Natural killer cell (primary cell): ENCODE data around the gene PADI6. TPM values are rescaled to one million over a fixed set of nuclear protein-coding genes. Genes with fewer than 3 reads are reported as not detected.

Experiments used
- ATAC-seq, 3 donors: fragments of 150-1000 bp in 2 of 3; fragments of 200-7000 bp in 1 of 3; cut with Tn5 transposase; 1 replicate in 1 of 3; 2 replicates in 2 of 3; pipeline ENCODE4 v1.10.0; 2021; ENCODE audit warnings: mild to moderate bottlenecking in 2 of 3, moderate library complexity in 2 of 3
- DNase-seq, 2 donors: peaks; one replicate each; pipeline versions ENCODE4 v3.0.0 to v3.0.0-alpha.2; 2013 to 2021; ENCODE audit warnings: mixed read lengths in 1 of 2
- H3K27ac ChIP-seq: one replicate; pipeline ENCODE4 v1.5.1; 2013; ENCODE audit warnings: mild to moderate bottlenecking, low read length
- H3K27me3 ChIP-seq: one replicate; pipeline ENCODE4 v1.6.1; 2013; ENCODE audit warnings: low read length; ENCODE audit not compliant: control insufficient read depth, insufficient read depth
- H3K36me3 ChIP-seq: one replicate; pipeline ENCODE4 v1.6.1; 2013; ENCODE audit warnings: low read length; ENCODE audit not compliant: control insufficient read depth, insufficient read depth
- H3K4me1 ChIP-seq: one replicate; pipeline ENCODE4 v1.6.1; 2013; ENCODE audit warnings: low read length; ENCODE audit not compliant: control insufficient read depth, insufficient read depth
- H3K4me3 ChIP-seq: one replicate; pipeline ENCODE4 v1.5.1; 2013; ENCODE audit warnings: low read length
- H3K9me3 ChIP-seq: one replicate; pipeline ENCODE4 v1.6.1; 2013; ENCODE audit warnings: low read length; ENCODE audit not compliant: control insufficient read depth, insufficient read depth
- H3K27ac Mint-ChIP-seq, 2 donors: one replicate each; pipeline ENCODE4 v1.8.0; 2022; ENCODE audit warnings: mild to moderate bottlenecking in 2 of 2, mixed read lengths in 2 of 2, moderate library complexity in 1 of 2
- H3K27me3 Mint-ChIP-seq, 2 donors: one replicate each; pipeline ENCODE4 v1.8.0; 2022; ENCODE audit warnings: low read depth in 2 of 2, mixed read lengths in 2 of 2
- H3K36me3 Mint-ChIP-seq: one replicate; pipeline ENCODE4 v1.8.0; 2022; ENCODE audit warnings: mixed read lengths
- H3K4me1 Mint-ChIP-seq, 2 donors: one replicate each; pipeline ENCODE4 v1.8.0; 2022; ENCODE audit warnings: mixed read lengths in 2 of 2
- H3K4me3 Mint-ChIP-seq: one replicate; pipeline ENCODE4 v1.8.0; 2022; ENCODE audit warnings: mild to moderate bottlenecking, moderate library complexity, mixed read lengths
- H3K9me3 Mint-ChIP-seq, 2 donors: one replicate each; pipeline ENCODE4 v1.8.0; 2022; ENCODE audit warnings: mixed read lengths in 2 of 2
- WGBS: methylation state at CpG from one replicate; pipeline ENCODE4 v1.1.7; 2013; ENCODE audit warnings: missing lambda C conversion rate; ENCODE audit not compliant: insufficient coverage; 5-methylcytosine and 5-hydroxymethylcytosine counted together
- intact Hi-C: fragments of 100-400 bp; cut with micrococcal nuclease; formaldehyde crosslinking; loops from one replicate; pipeline ENCODE4 v1.14.2; 2022
- total RNA-seq, 4 donors: library from RNA; stranded (reverse); fragments of 120-200 nt in 1 of 4; gene quantifications; one replicate each; pipeline versions ENCODE4 v1.2.3 to v1.2.4, GENCODE V29; 2013 to 2022
- TF ChIP-seq, protein P1 (sequence below): fragments of 200-600 bp; IDR thresholded peaks from one replicate; pipeline ENCODE4 v1.8.0; 2022; ENCODE audit warnings: antibody characterized with exemption

Gene PADI6
- total RNA-seq, 3 donors from 2014 or later (not counting 1 experiment from before 2014, with no cell fraction given) = not detected

DNA sequence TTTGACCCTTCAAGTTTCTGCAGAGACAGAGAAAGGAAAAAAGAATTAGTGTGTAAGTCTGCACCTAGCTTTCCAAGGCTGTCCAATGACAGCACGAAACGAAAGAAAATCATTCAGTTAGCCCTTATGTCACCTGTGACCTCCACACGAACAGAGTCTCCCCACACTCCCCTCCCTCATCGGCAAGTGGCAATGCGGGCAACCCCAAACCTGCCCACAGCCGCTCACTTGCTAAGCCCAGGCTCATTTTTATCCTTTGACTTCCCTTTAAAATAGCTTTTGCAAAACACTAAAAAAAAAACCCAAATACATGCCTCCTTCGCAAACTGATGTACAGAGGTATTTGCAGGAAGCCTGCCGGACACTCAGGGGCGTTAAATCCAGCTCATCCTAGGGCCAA, 57.2 kb downstream of the PADI6 start:
- H3K36me3 ChIP-seq = peaks cover 45% of the 10 kb centered on the region
- Mint-ChIP-seq H3K9me3 (no peaks in the 10 kb centered on the region), H3K36me3 (peaks cover 19% of the 10 kb centered on the region), H3K27ac (peak overlapping the region; percentile 47 to 57), H3K4me3 (peak overlapping the region; percentile 69), H3K4me1 (peaks cover 39 to 44% of the 10 kb centered on the region in 2 donors), H3K27me3 (no peaks in the 10 kb centered on the region)
- TF ChIP-seq, protein P1, sequence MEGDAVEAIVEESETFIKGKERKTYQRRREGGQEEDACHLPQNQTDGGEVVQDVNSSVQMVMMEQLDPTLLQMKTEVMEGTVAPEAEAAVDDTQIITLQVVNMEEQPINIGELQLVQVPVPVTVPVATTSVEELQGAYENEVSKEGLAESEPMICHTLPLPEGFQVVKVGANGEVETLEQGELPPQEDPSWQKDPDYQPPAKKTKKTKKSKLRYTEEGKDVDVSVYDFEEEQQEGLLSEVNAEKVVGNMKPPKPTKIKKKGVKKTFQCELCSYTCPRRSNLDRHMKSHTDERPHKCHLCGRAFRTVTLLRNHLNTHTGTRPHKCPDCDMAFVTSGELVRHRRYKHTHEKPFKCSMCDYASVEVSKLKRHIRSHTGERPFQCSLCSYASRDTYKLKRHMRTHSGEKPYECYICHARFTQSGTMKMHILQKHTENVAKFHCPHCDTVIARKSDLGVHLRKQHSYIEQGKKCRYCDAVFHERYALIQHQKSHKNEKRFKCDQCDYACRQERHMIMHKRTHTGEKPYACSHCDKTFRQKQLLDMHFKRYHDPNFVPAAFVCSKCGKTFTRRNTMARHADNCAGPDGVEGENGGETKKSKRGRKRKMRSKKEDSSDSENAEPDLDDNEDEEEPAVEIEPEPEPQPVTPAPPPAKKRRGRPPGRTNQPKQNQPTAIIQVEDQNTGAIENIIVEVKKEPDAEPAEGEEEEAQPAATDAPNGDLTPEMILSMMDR = no peak
- H3K27me3 ChIP-seq = no peaks in the 10 kb centered on the region
- no peak overlapping the region for H3K27ac ChIP-seq
- 47% methylated on average over 9 of the region's 9 CpGs for WGBS
- ATAC-seq (peak; percentile 55 to 95 (median 78)), DNase-seq (peak in 1 of 2 donors; percentile 39)
- H3K9me3 ChIP-seq = no peaks in the 10 kb centered on the region
- no peak overlapping the region for H3K4me3 ChIP-seq
- intact Hi-C loops = no loop called here
- peaks cover 36% of the 10 kb centered on the region for H3K4me1 ChIP-seq

DNA sequence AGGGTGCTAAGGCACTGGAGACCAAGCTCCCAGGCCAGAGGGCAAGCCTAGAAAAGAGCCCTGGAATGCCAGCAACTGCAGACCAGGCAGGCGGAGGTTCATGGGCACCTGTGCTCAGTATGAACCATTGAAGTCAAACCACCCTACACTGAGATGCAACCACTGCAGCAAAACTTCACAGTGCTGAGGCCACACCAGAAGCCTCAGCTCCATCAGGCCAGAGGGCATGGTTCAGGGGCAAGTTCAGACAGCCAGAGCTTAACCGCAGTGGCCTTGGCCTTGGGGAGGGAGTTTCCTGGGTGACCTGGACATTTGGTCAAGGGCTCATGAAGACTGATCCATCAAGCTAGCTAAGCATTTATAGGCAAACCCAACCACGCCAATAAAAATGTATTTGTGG, 60.4 kb downstream of the PADI6 start:
- 93% methylated on average over 3 of the region's 3 CpGs for whole genome bisulfite sequencing
- peaks cover 49 to 65% of the 10 kb centered on the region in 2 donors for H3K4me1 Mint-ChIP-seq
- DNase-seq = no peak
- intact Hi-C loops = no loop called here
- no peak overlapping the region for H3K4me3 Mint-ChIP-seq
- Histone ChIP-seq H3K36me3 (peaks cover 14% of the 10 kb centered on the region), H3K27me3 (no peaks in the 10 kb centered on the region), H3K9me3 (no peaks in the 10 kb centered on the region), H3K4me3 (no peak overlapping the region), H3K27ac (peak overlapping the region; percentile 43), H3K4me1 (peaks cover 65% of the 10 kb centered on the region)
- TF ChIP-seq, protein P1 = no peak
- H3K9me3 Mint-ChIP-seq = no peaks in the 10 kb centered on the region
- no peaks in the 10 kb centered on the region for H3K27me3 Mint-ChIP-seq
- peaks cover 7% of the 10 kb centered on the region for H3K36me3 Mint-ChIP-seq
- H3K27ac Mint-ChIP-seq = no peak overlapping the region
- ATAC-seq = no peak

DNA sequence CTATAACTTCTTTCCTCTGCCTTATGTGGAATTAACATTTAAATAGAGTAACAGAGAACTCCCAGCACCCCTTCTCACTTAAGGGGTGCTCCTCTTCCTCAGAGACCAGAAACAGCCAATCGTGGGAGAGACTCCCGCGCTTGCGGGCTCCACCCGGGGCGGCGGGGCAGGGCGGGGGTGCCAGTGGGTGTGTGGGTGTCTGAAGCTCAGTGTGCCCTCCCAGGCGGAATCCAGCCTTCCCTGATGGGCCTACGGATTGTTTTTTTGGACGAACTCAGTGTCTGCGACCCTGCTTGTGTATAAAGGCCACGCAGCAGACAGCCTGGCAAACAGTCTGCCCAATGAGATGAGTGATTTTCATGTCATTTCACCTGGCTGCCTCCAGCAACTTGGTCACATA, 61.3 kb downstream of the PADI6 start:
- 93% methylated on average over 13 of the region's 13 CpGs for WGBS
- no peaks in the 10 kb centered on the region for H3K27me3 ChIP-seq
- Mint-ChIP-seq H3K4me1 (peaks cover 49 to 65% of the 10 kb centered on the region in 2 donors), H3K27me3 (no peaks in the 10 kb centered on the region), H3K27ac (no peak overlapping the region), H3K9me3 (no peaks in the 10 kb centered on the region), H3K36me3 (peaks cover 6% of the 10 kb centered on the region), H3K4me3 (no peak overlapping the region)
- no peak for ATAC-seq
- peaks cover 5% of the 10 kb centered on the region for H3K36me3 ChIP-seq
- DNase-seq = no peak
- peaks cover 65% of the 10 kb centered on the region for H3K4me1 ChIP-seq
- no peak overlapping the region for H3K27ac ChIP-seq
- intact Hi-C loops = no loop called here
- no peaks in the 10 kb centered on the region for H3K9me3 ChIP-seq
- TF ChIP-seq, protein P1 = no peak
- no peak overlapping the region for H3K4me3 ChIP-seq

DNA sequence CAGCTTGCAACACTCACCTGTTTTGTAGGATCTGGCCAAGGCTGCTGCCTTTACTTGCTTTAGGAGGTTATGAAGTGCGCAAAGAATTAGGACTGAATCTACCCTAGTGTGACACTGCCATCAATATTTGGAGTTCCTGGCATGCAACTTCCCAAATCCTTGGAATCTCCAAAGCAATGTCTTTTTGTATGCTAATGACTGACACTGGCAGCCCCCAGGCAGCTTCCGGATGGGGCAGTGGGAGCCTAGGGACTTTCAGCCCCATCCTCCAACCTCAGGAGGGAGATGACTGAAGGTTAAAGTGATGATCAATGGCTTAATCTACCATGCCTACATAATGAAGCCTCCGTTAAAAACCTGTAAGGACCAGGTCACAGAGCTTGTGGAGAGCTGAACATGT, 62.0 kb downstream of the PADI6 start:
- intact Hi-C loops = no loop called here
- H3K36me3 Mint-ChIP-seq = no peaks in the 10 kb centered on the region
- H3K27ac ChIP-seq = no peak overlapping the region
- H3K27me3 ChIP-seq = no peaks in the 10 kb centered on the region
- no peak overlapping the region for H3K4me3 Mint-ChIP-seq
- no peak overlapping the region for H3K4me3 ChIP-seq
- ATAC-seq (no peak), DNase-seq (no peak)
- H3K36me3 ChIP-seq = no peaks in the 10 kb centered on the region
- no peaks in the 10 kb centered on the region for H3K9me3 ChIP-seq
- 96% methylated on average over 3 of the region's 3 CpGs for WGBS
- no peaks in the 10 kb centered on the region for H3K9me3 Mint-ChIP-seq
- H3K27ac Mint-ChIP-seq = peak overlapping the region in 1 of 2 donors; percentile 64
- peaks cover 41 to 59% of the 10 kb centered on the region in 2 donors for H3K4me1 Mint-ChIP-seq
- TF ChIP-seq, protein P1 = no peak
- no peaks in the 10 kb centered on the region for H3K27me3 Mint-ChIP-seq
- peaks cover 62% of the 10 kb centered on the region for H3K4me1 ChIP-seq
